NCI-H128 (cell line): ENCODE measurements around the gene PRPF31.

Experiments used
- DNase-seq: peaks from one replicate; lab custom pipeline; 2025; ENCODE audit not compliant: unreplicated experiment; lab: John Stamatoyannopoulos, UW

The PRPF31 gene

DNA sequence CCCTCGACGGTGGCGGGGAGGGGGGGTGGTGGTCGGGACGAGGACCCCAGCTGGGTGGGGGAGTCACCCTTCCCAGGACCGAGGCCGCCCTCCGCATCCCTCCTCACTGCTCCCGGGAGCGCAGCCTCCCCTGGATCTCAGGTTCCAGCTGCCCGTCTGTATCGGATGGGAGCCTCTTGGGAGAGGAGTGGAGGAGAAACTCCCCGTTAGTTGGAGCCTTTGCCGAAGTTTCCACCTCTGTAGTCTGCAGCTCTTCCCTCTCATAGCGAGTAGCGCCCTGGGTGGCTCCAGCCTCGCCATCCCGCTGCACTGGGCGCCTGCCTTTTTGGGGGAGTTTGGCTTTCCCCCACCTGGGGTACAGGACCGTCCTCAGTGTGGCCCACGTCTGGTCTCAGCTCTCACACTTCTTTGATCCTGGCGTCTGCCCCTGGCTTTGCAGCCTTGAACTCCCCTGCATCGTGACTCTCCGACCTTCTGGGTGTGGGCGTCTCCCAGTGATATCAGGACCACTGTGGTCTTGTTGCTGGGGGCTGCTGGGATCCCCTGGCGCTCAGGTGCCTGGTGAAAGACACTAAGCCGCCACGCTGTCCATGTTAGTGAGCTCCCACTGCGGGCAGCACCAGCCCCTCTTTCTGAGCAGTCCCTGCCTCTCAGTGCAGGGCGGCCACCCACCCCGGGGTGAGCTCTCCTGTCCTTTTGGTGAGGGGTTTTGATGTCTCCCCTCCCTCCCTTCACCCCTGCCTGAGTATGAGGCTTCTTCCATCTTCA, 23.1 kb downstream of the PRPF31 start:
- DNase-seq, result no peak

DNA sequence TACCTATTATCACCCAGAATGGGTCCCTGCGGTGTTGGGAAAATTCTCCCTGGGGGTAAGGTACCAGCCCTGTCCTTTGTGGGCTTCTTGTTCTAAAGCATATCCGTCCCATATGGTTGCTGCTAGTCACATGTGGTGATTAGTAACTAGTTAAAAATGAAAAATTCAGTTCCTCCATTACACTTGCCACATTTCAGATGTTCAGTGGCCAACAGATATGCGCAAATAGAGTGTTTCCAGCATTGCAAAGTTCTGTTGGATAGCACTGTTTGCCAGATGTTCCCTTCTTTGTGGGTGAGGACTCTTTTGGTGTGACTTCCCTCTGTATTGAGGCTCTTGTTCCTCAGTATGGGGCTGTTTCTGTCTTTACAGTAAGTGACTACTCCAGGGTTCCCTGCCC, 25.8 kb downstream of the PRPF31 start:
- no peak for DNase-seq

DNA sequence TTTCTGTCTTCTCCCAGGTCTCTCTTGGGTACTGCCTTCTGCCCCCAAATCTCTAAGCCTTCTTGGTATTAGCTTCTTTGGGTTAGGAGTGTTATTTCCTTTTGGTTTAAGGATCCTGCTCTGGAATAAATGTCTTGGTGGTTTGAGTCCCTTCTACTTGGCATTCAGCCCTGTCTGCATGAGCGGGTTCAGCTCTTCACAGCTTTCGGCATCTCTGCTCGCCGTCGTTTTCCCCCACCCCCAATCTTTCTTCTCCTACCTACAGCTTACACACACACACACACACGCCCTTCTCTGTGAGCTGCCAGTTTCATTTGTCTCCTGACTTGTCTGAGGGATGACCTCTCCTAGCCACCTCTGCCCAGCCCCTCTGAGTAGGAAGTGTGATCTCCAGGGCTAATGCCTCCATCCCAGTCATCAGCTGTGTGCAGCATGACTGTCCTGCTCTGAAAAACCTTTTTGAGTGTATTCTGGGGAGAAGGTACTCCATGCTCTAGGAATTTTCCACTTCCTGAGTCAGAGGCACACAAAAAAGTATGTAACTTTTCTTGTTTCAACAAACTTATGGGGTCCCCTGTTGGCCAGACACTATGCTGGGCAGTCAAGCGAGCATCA, 26.7 kb downstream of the PRPF31 start:
- DNase-seq, result no peak

DNA sequence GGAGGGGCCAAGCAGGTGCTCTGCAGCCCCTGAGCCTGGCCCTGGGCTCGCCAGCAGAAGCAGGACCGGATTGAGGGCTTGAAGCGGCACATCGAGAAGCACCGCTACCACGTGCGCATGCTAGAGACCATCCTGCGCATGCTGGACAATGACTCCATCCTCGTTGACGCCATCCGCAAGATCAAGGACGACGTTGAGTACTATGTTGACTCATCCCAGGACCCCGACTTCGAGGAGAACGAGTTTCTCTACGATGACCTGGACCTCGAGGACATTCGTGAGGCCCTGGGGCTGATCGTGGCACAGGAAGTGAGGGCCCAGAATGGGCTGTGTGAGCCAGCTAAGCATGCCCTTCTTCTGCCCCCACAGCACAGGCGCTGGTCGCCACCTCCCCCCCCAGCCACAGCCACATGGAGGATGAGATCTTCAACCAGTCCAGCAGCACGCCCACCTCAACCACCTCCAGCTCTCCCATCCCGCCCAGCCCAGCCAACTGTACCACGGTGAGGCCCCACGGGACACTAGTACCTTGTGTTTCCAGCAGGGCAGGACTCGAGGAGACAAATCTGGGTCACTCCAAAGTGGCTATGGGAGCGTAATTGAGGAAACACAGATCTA, 30.1 kb downstream of the PRPF31 start:
- no peak for DNase-seq

DNA sequence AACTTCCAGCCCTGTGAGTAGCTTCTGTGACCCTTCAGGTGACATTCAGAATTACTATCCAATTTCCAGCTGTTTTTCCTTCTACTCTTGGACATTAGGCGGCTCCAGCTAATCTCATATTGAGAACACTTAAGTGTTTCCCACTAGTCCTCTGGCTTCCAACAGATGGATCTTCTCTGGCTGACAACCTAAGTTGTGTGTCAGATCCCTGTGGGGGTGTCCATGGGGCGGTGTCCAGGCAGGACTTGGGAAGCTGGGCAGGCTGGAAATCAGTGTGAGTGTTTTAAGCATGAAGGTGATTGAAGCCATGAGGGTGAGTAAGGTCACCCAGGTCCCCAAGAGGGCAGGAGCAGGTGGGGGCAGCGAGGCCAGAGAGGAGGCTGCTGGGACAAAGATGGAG, 32.1 kb downstream of the PRPF31 start:
- no peak for DNase-seq

DNA sequence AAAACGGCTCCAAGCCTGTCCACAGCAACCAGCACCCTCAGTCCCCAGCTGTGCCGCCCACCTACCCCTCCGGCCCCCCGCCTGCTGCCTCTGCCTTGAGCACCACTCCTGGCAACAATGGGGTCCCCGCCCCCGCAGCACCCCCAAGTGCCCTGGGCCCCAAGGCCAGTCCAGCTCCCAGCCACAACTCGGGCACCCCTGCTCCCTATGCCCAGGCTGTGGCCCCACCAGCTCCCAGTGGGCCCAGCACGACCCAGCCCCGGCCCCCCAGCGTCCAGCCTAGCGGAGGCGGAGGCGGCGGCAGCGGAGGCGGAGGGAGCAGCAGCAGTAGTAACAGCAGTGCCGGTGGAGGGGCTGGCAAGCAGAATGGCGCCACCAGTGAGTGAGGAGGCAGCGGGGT, 32.6 kb downstream of the PRPF31 start:
- no peak for DNase-seq

DNA sequence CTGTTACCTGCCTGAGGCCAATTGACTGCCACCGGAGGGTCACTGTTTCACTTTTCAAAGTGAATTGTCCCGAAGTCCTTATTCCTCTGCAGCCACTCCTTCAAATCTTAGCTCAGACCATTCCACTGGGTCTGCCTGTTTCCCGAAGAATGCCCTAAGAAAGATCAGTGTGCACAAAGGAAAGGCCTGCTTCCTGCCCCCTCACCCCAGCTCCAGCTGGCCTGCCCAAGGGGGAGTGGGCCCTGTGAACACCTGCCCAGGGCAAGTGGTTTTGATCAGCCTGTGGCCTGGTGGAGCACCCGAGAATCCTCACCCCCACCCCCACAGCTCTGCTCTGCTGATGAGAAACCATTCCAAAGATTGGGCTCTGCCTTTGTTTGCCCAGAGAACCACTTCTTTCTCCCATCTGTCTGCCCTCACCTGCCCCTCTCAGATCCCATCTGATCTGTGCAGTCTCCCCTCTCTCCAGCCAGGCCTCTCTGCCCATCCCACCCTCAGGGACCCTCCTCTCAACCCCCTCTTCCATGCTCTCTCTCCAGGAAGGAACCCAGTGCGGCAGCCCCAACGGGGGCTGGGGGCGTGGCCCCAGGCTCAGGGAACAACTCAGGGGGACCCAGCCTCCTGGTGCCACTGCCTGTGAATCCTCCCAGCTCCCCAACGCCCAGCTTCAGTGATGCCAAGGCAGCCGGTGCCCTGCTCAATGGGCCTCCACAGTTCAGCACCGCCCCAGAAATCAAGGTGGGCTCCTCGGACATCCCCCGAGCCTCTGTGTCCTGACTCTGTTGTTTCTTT, 33.7 kb downstream of the PRPF31 start:
- DNase-seq, result no peak

DNA sequence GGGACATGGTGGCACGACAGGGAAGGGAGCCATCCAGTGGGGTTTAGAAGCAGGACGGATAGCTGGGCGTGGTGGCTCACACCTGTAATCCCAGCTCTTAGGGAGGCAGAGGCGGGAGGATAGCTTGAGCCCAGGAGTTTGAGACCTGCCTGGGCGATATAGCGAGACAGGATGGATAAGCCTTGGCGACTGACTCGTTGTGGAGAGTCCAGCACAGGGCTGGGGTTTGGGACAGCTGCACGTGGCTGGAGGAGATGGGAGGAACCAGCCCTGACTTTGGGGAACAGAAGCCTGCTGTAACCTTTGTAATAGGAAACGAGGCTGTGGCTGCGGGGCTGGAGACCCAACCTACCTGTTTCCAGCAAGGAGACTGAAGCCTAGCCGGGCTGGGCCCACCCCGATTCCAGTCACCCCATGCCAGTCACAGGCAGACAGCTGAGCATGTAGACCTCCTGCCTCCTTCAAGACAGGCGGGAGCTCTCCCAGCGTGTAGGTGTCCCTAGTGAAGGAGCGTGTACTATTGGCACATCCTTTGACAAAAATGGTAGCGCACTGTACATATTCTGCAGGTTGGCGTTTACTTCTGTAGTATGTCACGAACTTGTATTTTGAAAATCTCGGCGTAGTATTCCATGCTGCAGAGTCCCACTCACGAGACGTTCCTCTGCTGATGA, 35.9 kb downstream of the PRPF31 start:
- DNase-seq, result no peak

DNA sequence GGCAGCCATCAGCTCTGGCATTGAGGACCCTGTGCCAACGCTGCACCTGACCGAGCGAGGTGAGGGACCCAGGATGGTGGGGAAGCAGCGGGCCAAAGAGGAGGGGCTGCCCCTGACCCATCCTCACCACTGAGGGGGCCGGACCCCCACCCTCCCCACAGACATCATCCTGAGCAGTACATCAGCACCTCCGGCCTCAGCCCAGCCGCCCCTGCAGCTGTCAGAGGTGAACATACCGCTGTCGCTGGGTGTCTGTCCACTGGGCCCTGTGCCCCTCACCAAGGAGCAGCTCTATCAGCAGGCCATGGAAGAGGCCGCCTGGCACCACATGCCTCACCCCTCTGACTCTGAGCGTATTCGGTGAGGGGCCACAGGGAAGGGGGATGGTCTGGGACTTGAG, 36.7 kb downstream of the PRPF31 start:
- DNase-seq, result no peak

DNA sequence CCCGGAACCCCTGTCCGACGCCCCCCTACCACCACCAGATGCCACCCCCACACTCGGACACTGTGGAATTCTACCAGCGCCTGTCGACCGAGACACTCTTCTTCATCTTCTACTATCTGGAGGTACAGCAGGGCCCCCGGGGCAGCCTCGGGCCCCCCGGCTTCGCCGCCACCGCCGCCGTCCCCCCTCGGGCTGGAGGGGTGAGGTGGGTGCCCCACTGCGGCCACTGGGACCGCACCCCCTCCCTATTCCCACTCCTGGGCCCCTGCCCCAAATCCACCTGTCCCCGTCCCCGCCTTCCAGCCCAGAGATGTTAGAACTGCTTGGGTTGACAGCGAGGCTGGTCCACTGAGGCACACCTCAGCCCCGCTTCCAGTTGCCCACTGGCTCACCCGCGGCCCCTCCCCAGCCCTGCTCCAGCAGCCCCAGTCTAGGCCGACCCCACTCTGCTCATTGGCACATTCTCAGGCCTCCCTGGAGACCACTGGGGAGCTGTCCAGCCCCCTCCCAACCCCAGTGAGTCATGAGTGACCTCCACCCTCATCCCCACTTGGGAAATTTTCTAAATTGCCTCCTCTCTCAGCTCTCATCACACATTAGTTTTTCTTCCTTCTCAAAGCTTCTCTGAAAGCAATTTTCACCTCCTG, 37.4 kb downstream of the PRPF31 start:
- no peak for DNase-seq

DNA sequence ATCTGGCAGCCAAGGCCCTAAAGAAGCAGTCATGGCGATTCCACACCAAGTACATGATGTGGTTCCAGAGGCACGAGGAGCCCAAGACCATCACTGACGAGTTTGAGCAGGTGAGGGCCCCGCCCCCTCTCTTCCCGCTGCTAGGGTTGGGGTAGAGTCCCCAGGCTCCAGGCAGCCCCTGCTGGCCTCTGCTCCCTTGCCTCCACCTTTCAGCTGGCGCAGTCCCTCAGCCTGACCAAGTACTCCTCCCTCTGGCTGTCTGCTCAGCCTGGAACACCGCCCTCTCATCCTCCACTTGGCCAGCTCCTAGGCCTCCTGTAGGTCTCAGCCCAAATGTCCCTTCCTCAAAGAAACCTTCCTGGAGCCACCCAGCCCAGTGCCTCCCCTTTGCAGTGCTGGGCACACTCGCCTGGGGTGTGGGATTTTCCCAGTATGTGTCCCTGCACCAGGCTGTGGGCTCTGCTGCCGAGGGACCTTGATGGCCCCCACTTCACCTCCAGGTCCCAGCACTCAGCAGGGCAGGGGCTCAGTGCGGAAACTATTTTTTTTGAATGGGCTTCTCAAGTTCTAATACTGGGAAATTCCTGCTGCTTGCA, 38.3 kb downstream of the PRPF31 start:
- DNase-seq, result no peak

DNA sequence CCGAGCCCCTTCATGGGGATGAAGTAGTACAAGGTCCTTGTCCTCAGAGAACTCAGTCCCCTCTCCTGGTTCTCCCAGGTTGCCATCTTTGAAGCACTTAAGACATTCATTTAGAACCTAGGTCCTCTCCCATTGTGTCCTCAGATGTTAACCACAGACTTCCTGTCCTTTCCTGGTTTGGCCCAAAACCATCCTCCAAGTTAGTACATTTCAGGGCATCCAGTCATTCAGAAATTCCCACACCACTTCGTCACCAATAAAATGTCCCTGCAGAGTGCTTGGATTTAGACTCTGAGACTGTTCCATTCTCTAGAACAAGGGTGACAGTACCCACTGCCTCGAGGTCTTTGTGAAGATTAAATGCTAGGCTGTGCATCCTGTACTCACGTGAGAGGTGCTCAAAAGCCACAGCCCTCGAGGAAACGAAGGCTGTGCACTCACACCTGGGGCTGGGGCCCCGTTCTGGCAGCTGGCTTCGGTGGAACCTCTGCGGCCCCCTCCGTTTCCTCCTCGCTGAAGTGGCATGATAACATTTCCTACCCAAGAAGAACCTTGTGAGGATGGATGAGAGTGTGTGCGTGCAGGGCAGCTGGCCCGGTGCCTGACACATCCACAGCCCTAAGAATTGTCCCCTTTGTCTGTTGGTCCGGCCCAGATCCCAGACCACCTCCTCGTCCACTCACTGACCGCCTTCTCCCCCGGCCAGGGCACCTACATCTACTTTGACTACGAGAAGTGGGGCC, 39.2 kb downstream of the PRPF31 start:
- no peak for DNase-seq

DNA sequence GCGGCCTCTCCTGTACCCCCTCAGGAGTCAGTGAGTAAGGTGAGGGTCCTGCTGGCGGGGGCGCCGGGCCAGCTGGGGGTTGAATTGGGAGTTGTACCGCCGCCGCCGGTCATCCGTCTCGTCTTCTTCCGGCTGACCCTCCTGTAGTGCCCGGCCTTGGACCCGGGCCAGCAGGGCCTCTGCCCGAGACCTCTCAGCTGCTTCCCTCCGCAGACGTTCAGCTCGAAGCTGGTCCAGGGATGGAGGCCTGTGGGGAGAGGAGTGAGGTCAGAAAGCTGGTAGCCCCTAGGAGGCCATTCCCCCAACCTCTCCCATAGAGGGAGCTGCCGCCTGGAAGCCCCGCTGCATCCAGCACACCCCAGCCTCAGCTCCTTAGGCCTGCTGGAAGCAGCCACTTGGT, 40.1 kb downstream of the PRPF31 start:
- DNase-seq, result no peak

DNA sequence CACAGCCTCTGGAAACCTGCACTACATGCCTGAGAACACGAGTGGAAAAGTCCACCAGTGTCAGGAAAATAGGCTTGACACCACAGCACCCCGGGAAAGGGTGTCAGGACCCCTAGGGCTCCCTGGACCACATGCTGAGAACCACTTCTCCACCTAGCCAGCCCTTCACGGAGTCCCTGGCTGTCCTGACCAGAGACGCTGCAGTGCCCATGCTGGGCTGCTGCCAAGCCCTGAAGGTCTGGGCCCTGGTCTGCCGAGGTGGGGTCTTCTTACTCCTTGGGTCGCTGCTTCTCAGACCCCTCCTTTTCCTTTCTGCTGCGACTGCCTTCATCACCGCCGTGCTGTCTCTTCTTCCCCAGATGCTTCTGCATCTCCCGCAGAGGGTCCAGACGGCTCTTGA, 40.9 kb downstream of the PRPF31 start:
- DNase-seq, result no peak

DNA sequence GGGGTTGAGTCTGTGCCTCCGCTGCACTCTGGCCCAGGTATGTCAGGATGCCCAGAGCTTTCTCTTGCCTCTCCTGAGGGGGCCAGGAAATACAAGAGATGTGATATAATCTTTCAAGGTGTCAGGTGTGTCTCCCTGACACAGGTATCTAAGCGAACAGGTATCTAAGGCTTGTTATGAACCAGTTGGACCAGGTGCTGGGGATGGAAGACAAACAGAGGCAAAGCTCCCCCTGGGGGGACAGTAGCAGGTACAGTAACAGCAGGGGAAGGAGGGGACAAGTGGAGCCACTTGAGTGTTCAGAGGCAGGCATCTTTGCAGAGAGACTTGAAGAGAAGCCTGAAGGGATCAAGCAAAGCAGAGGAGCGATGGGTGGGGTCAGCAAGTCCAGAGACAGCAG, 41.4 kb downstream of the PRPF31 start:
- no peak for DNase-seq

DNA sequence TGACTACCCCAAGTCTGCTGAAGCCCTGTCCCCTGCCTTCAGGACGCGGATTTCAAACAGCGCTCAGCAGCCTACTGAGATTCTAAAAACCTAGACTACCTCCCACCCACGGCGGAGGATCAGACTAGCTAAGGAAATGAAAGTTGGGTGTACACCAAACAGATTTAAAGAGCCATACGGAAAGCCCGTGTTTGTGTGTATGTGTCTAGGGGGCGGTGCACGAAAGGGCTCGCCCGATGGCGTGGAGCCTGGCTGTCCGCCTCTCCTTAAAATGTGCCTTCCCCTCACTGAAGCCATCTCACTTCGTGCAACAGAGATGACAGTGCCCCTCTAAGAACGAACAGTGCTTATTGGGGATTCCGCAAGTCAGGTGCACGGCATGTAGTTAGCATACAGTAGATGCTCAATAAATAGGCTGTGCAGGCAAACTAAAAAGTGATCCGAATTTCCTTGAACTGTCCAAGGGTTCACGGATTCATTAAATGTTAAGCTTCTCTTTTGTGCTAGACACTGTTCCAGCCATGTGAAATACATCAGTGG, 43.3 kb downstream of the PRPF31 start:
- no peak for DNase-seq

DNA sequence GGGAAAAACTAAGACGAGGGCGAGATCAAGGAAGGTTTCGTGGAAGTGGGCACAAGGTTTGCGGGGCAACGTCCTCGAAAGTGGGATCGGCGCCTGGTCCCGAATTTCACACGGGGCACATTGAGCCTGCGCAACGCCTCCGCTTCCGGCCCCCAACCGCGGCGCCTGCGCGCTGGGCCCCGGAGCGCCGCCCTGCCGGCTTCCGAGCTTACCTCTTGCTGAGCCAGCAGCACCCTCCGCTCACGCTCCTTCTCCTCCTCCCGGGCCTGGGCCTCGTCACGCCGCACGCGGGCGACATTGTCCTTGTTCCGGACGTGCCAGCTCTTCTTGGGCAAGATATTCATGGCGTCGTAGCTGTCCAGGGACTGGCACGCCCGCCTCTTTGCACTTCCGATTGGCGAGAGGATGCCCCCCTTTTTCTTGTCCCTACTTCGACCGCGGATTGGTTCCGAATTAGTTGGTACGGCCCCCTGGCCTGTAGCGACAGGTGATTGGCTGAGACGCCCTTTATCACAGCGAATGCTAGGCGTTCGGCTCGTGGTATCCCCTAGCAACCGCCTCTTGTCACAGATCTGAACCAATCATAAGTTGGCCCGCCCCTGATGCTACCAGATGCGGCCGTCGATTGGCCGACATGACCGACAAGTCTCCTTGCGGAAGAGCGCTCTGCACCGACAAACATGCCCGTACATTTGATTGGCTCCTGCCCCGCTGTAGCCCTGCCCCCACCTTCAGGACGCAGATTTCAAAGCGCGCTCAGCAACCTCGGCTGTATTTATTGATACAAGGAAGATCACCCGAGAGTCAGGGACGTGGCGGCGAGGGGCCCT, 44.0 kb downstream of the PRPF31 start, which contains the start of gene LENG1:
TSS of gene LENG1 (minus strand) at position 370 of the 830 bp plus-strand sequence. CDS start at position 344, 26 bp downstream.
- DNase-seq, result peak; percentile 99

DNA sequence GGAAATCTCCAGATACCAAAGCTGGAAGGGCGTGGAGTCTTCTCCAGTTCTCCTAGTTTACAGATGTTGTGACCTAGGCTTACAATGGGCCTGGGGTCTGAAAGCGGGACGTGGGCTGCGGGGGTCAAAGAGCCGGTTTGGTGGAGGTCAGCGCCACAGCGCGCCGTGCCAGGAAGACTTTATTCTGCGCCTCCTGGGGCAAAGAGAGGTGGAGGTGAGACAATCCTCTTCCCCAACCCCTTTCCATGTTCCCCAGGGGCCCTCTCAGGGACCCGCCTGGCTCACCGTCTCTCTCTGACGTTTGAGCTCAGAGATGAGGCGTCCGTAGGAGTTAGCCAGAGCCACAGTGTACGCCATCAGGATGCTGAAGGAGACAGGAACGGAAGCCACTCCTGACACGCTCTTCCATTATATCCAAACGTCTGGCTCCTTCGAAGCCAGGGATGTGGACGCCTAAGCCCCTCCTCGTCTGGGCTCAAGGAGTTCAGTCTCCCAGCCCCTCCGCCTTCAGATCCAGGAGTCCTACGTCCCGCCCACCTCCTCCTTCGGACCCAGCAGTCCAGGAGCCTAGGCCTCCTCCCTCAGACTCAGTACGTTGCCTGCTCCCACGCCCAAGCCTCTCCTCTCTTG, 44.7 kb downstream of the PRPF31 start:
- DNase-seq, result no peak
